Smooth muscle cell (in vitro differentiated cells): ENCODE data around the gene C2orf72. TPM values are rescaled to one million over a fixed set of nuclear protein-coding genes. Genes with fewer than 3 reads are reported as not detected.
"Not testable (repeated sequence)": the region's sequence is repeated elsewhere in the genome, so short reads cannot be mapped to it uniquely, and the experiment has no call there.

Experiments
- DNase-seq: peaks from one replicate; lab custom pipeline; 2025; ENCODE audit not compliant: unreplicated experiment; lab: John Stamatoyannopoulos, UW
- H2AFZ ChIP-seq: fragments of 200-600 bp; sonication (generic); 2 replicates; pipeline ENCODE4 v1.6.0; 2016; ENCODE audit warnings: antibody characterized with exemption, low read depth, mild to moderate bottlenecking
- H3F3A ChIP-seq: fragments of 200-600 bp; sonication (generic); 2 replicates; pipeline ENCODE4 v1.6.0; 2017; ENCODE audit warnings: antibody characterized with exemption, low read depth
- H3K27ac ChIP-seq: fragments of 200-600 bp; sonication (generic); 2 replicates; pipeline ENCODE4 v1.5.1; 2016; ENCODE audit warnings: low read depth, mild to moderate bottlenecking
- H3K27me3 ChIP-seq: fragments of 200-600 bp; sonication (generic); 2 replicates; pipeline ENCODE4 v1.6.1; 2016; ENCODE audit warnings: low read depth, mild to moderate bottlenecking
- H3K36me3 ChIP-seq: fragments of 200-600 bp; sonication (generic); 2 replicates; pipeline ENCODE4 v1.5.1; 2016; ENCODE audit warnings: low read depth
- H3K4me1 ChIP-seq: fragments of 200-600 bp; sonication (generic); 2 replicates; pipeline ENCODE4 v1.5.1; 2016; ENCODE audit warnings: low read depth
- H3K4me2 ChIP-seq: fragments of 200-600 bp; sonication (generic); 2 replicates; pipeline ENCODE4 v1.6.0; 2016; ENCODE audit warnings: mild to moderate bottlenecking
- H3K4me3 ChIP-seq: fragments of 200-600 bp; sonication (generic); 2 replicates; pipeline ENCODE4 v1.5.1; 2016; ENCODE audit warnings: mild to moderate bottlenecking
- H3K79me2 ChIP-seq: fragments of 200-600 bp; sonication (generic); 2 replicates; pipeline ENCODE4 v1.6.0; 2016; ENCODE audit warnings: low read depth, mild to moderate bottlenecking
- H3K9ac ChIP-seq: fragments of 200-600 bp; sonication (generic); 2 replicates; pipeline ENCODE4 v1.6.0; 2016; ENCODE audit warnings: low read depth
- H3K9me3 ChIP-seq: fragments of 200-600 bp; sonication (generic); replicated peaks from 2 replicates; pipeline ENCODE4 v1.5.1; 2016; ENCODE audit warnings: low read depth
- H4K20me1 ChIP-seq: fragments of 200-600 bp; sonication (generic); 2 replicates; pipeline ENCODE4 v1.6.0; 2016; ENCODE audit warnings: low read depth
- WGBS: methylation state at CpG from one replicate; pipeline ENCODE4 v1.1.7; 2016; ENCODE audit warnings: low lambda C conversion rate; 5-methylcytosine and 5-hydroxymethylcytosine counted together
- polyA plus RNA-seq: library from polyadenylated mRNA; unstranded; fragments of >200 nt; fragmentation: Nextera tagmentation; extraction: Ambion mirVana; gene quantifications from 2 replicates; pipeline ENCODE4 v1.2.1, GENCODE V29; 2016
- total RNA-seq: library from RNA; depleted of rRNA; stranded (reverse); fragments of >200 nt; gene quantifications from 2 replicates; pipeline ENCODE4 v1.2.3, GENCODE V29; 2014
- TF ChIP-seq, protein P1 (sequence below): fragments of 200-600 bp; sonication (generic); IDR thresholded peaks from 2 replicates; pipeline ENCODE4 v1.5.1; 2017; ENCODE audit warnings: borderline replicate concordance, mild to moderate bottlenecking, antibody characterized with exemption; ENCODE audit not compliant: insufficient read depth, poor library complexity, severe bottlenecking

Gene C2orf72
- total and polyA plus RNA-seq, 2 experiments from 2014 or later, result 0.48 to 1.2 TPM

DNA sequence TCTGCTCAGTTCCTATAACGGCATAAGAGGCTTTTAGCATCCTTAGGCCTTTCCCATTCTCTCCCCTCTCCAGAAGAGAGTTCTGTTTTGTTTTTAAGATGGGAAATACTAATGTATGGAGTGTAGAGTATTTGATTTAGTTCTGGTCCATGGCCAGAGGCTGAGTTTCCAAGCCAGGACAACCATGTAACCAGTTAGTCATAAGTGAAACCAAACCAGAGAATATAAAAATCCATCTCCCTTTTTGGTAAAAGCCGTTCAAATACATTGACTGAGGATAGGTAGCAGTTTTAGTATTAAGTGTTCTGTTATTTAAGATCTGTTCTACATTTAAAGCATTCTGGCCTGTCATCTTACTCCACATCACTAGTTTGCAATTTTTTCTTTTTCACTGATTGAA is 22.4 kb downstream of the C2orf72 start:
- no peak overlapping the region for H2AFZ ChIP-seq
- H3K9ac ChIP-seq, result peak overlapping the region; percentile 33
- peaks cover 21% of the 10 kb centered on the region for H3K36me3 ChIP-seq
- H3K9me3 ChIP-seq, result no peaks in the 10 kb centered on the region
- DNase-seq, result no peak
- 94% methylated on average over 2 of the region's 2 CpGs for WGBS
- H3K79me2 ChIP-seq, result peaks cover 63% of the 10 kb centered on the region
- H4K20me1 ChIP-seq, result peaks cover 62% of the 10 kb centered on the region
- TF ChIP-seq, protein P1, sequence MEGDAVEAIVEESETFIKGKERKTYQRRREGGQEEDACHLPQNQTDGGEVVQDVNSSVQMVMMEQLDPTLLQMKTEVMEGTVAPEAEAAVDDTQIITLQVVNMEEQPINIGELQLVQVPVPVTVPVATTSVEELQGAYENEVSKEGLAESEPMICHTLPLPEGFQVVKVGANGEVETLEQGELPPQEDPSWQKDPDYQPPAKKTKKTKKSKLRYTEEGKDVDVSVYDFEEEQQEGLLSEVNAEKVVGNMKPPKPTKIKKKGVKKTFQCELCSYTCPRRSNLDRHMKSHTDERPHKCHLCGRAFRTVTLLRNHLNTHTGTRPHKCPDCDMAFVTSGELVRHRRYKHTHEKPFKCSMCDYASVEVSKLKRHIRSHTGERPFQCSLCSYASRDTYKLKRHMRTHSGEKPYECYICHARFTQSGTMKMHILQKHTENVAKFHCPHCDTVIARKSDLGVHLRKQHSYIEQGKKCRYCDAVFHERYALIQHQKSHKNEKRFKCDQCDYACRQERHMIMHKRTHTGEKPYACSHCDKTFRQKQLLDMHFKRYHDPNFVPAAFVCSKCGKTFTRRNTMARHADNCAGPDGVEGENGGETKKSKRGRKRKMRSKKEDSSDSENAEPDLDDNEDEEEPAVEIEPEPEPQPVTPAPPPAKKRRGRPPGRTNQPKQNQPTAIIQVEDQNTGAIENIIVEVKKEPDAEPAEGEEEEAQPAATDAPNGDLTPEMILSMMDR, result no peak
- no peak overlapping the region for H3K4me2 ChIP-seq
- H3K4me1 ChIP-seq, result peaks cover 14% of the 10 kb centered on the region
- H3K27ac ChIP-seq, result peak overlapping the region; percentile 11
- H3F3A ChIP-seq, result no peaks in the 10 kb centered on the region
- no peaks in the 10 kb centered on the region for H3K27me3 ChIP-seq
- H3K4me3 ChIP-seq, result no peak overlapping the region

- DNase-seq, result no peak
- H3K9ac ChIP-seq, result no peak overlapping the region
- peaks cover 39% of the 10 kb centered on the region for H3K36me3 ChIP-seq
- TF ChIP-seq, protein P1, result no peak
- peaks cover 58% of the 10 kb centered on the region for H3K79me2 ChIP-seq
- no peaks in the 10 kb centered on the region for H3K27me3 ChIP-seq
- H3K27ac ChIP-seq, result no peak overlapping the region
- no peak overlapping the region for H2AFZ ChIP-seq
- H3K4me3 ChIP-seq, result no peak overlapping the region
- H4K20me1 ChIP-seq, result peaks cover 70% of the 10 kb centered on the region
- WGBS, result 94% methylated on average over 3 of the region's 3 CpGs
- no peak overlapping the region for H3K4me2 ChIP-seq
- peaks cover 10% of the 10 kb centered on the region for H3K4me1 ChIP-seq
- H3K9me3 ChIP-seq, result no peaks in the 10 kb centered on the region
- H3F3A ChIP-seq, result peaks cover 6% of the 10 kb centered on the region
These were observed 25.5 kb downstream of the C2orf72 start for GRCh38 chr2:231062776-231063175.

DNA sequence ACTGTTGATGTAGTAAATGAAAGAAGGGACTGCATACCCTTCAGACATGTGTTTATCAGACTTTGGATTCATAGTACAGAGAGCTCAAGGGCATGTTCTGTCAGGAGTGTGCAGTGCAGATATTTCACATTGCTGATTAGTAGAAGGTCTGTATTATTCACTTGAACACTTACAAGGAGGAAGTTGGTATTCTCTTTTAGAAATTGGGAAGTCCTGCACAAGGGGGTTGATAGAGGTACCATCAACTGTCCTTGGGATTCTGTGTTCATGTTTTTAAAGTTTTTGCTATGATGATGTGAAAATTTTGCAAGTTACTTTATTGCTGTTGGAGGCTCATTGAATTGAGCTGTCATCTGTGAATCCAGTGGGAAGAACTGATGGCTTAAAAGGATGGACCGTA is 26.0 kb downstream of the C2orf72 start:
- Histone ChIP-seq H3K4me1 (peaks cover 4% of the 10 kb centered on the region), H3K79me2 (peaks cover 52% of the 10 kb centered on the region), H3K27me3 (no peaks in the 10 kb centered on the region), H3K4me3 (no peak overlapping the region), H2AFZ (no peak overlapping the region), H4K20me1 (peaks cover 70% of the 10 kb centered on the region), H3K4me2 (no peak overlapping the region), H3F3A (peaks cover 11% of the 10 kb centered on the region), H3K27ac (no peak overlapping the region), H3K36me3 (peaks cover 39% of the 10 kb centered on the region), H3K9me3 (no peaks in the 10 kb centered on the region), H3K9ac (no peak overlapping the region)
- WGBS, result 94% methylated on average over 1 of the region's 1 CpG
- TF ChIP-seq, protein P1, result no peak
- DNase-seq, result no peak

- no peaks in the 10 kb centered on the region for H3K27me3 ChIP-seq
- H3K9me3 ChIP-seq, result no peaks in the 10 kb centered on the region
- no peak for DNase-seq
- H3K4me1 ChIP-seq, result no peaks in the 10 kb centered on the region
- H3K4me3 ChIP-seq, result no peak overlapping the region
- TF ChIP-seq, protein P1, result no peak
- 100% methylated on average over 1 of the region's 1 CpG for WGBS
- H2AFZ ChIP-seq, result no peak overlapping the region
- no peak overlapping the region for H3K9ac ChIP-seq
- no peak overlapping the region for H3K27ac ChIP-seq
- peaks cover 60% of the 10 kb centered on the region for H4K20me1 ChIP-seq
- peaks cover 45% of the 10 kb centered on the region for H3K36me3 ChIP-seq
- no peak overlapping the region for H3K4me2 ChIP-seq
- H3K79me2 ChIP-seq, result peaks cover 26% of the 10 kb centered on the region
- peaks cover 19% of the 10 kb centered on the region for H3F3A ChIP-seq
These were observed 28.6 kb downstream of the C2orf72 start for GRCh38 chr2:231065966-231066365.

GRCh38 chr2:231067531-231067930 is 30.2 kb downstream of the C2orf72 start:
- Histone ChIP-seq H3K36me3 (peaks cover 50% of the 10 kb centered on the region), H3K27ac (peak overlapping the region; percentile 90), H3K79me2 (peaks cover 10% of the 10 kb centered on the region), H3F3A (peaks cover 19% of the 10 kb centered on the region), H4K20me1 (peaks cover 48% of the 10 kb centered on the region)
- WGBS, result 95% methylated on average over 8 of the region's 8 CpGs
- DNase-seq, H3K4me2 ChIP-seq, H3K27me3 ChIP-seq, H3K4me1 ChIP-seq, H3K4me3 ChIP-seq, H3K9ac ChIP-seq, H2AFZ ChIP-seq, H3K9me3 ChIP-seq: not testable (repeated sequence)
